HL-60 (cell line): ENCODE results near the gene SVBP.

Experiments
- DNase-seq, 2 experiments: peaks; one replicate each; pipeline ENCODE4 v3.0.0-alpha.2; 2010 to 2020; ENCODE audit warnings: low read depth in 1 of 2, low spot score in 1 of 2
- H3K27ac ChIP-seq: fragments of 250-450 bp; sonication (Bioruptor Pico); replicated peaks from 2 replicates; pipeline ENCODE4 v1.5.1; 2020; ENCODE audit warnings: mild to moderate bottlenecking, moderate library complexity
- H3K27me3 ChIP-seq: fragments of 250-450 bp; sonication (Bioruptor Pico); 2 replicates; pipeline ENCODE4 v1.5.1; 2021; ENCODE audit warnings: mild to moderate bottlenecking, moderate library complexity; ENCODE audit not compliant: insufficient read depth, poor library complexity, severe bottlenecking
- H3K4me3 ChIP-seq: replicated peaks from 2 replicates; pipeline ENCODE4 v1.5.1; 2011; ENCODE audit warnings: mild to moderate bottlenecking, control low read depth, low read length; ENCODE audit not compliant: insufficient read depth
- CTCF ChIP-seq: IDR thresholded peaks from one replicate; pipeline ENCODE4 v1.5.1; 2011; ENCODE audit warnings: low read length, control low read depth, inconsistent platforms; ENCODE audit not compliant: insufficient read depth
- GABPA ChIP-seq: IDR thresholded peaks from 2 replicates; pipeline ENCODE4 v1.6.1; 2012; ENCODE audit warnings: low read depth
- POLR2AphosphoS5 ChIP-seq: IDR thresholded peaks from 2 replicates; pipeline ENCODE4 v1.6.1; 2012; ENCODE audit warnings: low read depth
- REST ChIP-seq: IDR thresholded peaks from 2 replicates; pipeline ENCODE4 v1.6.1; 2012; ENCODE audit warnings: low read depth; ENCODE audit not compliant: insufficient replicate concordance
- SPI1 ChIP-seq: IDR thresholded peaks from 2 replicates; pipeline ENCODE4 v1.6.1; 2012; ENCODE audit warnings: low read depth, mild to moderate bottlenecking, borderline replicate concordance

Gene SVBP

GRCh38 chr1:42784547-42784945, 32.7 kb downstream of the SVBP start:
- TF ChIP-seq REST: no peak
- TF ChIP-seq CTCF: no peak
- TF ChIP-seq SPI1: no peak
- TF ChIP-seq GABPA: no peak
- no peak for TF ChIP-seq POLR2AphosphoS5
- H3K27me3 ChIP-seq: peaks cover 5% of the 10 kb centered on the region
- H3K27ac ChIP-seq: no peak overlapping the region
- no peak overlapping the region for H3K4me3 ChIP-seq
- no peak for DNase-seq

- Histone ChIP-seq H3K27me3 (peaks cover 5% of the 10 kb centered on the region), H3K4me3 (no peak overlapping the region), H3K27ac (no peak overlapping the region)
- no peak for DNase-seq
- TF ChIP-seq CTCF (no peak), SPI1 (no peak), POLR2AphosphoS5 (no peak), GABPA (no peak), REST (no peak)
Observed at GRCh38 chr1:42783092-42783491, 34.1 kb downstream of the SVBP start.

- DNase-seq: no peak
- Histone ChIP-seq H3K27me3 (peaks cover 2% of the 10 kb centered on the region), H3K4me3 (no peak overlapping the region), H3K27ac (no peak overlapping the region)
- TF ChIP-seq REST (no peak), SPI1 (no peak), GABPA (no peak), CTCF (no peak), POLR2AphosphoS5 (no peak)
Observed at GRCh38 chr1:42780176-42780575, 37.0 kb downstream of the SVBP start.
